Suppressor macrophage treated with lipopolysaccharide for 1 hour (primary cell): ENCODE measurements around the gene CH25H.
A peak's percentile ranks its signal among the peaks of the same experiment; 100 is the strongest.
"Not testable (repeated sequence)": the region's sequence is repeated elsewhere in the genome, so short reads cannot be mapped to it uniquely, and the experiment has no call there.

Experiments
- DNase-seq, 3 donors: peaks; one replicate each; pipeline ENCODE4 v3.0.0-alpha.2; 2020 to 2022

CH25H gene

DNA sequence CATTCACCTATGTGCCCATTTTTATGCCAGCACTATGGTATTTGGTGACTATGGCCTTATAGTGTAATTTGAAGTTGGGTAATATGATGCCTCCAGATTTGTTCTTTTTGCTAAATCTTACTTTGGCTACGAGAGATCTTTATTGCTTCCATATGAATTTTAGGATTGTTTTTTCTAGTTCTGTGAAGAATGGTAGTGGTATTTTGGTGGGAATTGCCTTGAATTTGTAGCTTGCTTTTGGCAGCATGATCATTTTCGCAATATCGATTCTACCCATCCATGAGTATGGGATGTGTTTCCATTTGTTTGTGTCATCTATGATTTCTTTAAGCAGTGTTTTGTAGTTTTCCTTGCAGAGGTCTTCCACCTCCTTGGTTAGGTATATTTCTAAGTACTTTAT is 15.8 kb downstream of the CH25H start:
- DNase-seq: not testable (repeated sequence)

DNA sequence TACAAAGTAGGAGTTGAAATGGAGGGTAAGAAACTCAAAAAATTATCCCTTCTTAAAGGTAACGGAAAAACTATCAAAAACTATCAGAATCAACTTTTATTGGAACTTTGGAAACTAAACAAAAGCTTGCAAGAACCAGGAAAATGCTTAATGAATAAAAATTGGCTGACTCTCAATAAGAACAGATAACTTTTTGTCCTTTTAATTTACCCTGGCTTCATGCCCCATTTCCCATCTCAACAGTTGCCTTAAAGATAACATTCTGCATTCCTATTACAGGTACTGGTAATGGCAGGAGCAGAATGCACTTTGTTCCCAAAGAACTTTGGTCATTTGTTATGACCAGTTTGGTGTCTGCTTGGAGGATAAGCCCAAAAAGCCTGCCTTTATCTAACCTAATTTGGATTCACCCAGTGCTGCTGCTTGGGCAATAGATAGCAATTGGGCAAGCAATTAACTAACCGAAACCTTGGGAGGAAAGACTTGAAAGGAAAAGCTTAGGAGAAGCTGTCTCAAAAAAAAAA is 17.8 kb downstream of the CH25H start:
- DNase-seq: no peak

DNA sequence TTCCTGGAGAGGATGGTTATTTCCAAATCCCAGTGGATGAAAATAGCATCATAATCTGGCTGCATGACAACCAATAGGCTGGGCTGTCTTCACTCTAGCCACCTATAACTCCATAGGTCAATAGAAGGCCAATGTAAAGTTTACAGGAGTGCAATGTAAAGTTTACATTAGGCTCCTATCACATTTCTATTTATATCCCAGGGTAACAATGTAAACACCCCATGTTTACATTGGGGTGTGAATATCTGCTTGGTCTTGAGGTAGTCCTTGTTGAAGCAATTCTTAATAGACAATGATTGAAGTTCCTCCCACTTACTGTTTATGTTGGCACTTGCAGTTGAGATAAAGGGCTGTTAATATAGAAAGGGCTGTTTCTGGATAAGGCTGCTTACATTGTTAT is 21.5 kb downstream of the CH25H start:
- no peak for DNase-seq

DNA sequence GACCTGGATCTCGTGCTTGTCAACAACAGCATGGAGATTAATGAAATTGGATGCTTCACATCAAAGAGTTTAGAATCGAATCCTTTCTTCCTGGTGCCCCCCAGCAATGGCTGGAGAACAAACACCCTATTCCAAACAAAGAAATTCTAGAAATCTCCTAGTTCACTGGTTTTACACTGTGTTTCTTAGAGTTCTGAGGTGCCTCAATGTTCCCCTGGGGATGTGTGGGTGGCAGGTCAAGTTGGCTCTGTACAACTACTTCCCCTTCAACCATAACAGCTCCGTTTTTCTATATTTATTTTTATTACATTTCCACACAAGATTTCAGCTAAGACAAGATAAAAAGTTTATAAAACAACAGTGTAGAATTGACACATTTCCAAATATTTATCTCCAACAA is 22.5 kb downstream of the CH25H start:
- DNase-seq: peak in 1 of 3 donors; percentile 13

DNA sequence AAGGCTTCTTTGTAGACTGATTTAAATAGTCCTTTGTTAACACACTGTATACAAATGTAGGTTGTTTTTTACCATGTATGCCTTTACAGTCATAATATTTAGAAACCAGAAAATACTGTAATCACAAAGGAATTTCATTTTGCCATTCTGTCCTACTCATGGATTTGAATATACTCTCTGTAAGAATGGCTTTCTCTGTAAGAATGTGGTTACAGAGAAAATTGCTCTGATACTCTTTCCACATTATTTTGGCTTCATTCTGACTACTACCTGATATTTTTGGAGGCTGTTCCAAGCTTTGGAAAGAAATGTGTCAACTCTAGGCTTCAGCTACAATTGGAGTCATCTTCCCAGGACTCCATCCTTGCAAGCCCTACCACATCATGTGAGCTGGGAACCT is 23.5 kb downstream of the CH25H start:
- no peak for DNase-seq

DNA sequence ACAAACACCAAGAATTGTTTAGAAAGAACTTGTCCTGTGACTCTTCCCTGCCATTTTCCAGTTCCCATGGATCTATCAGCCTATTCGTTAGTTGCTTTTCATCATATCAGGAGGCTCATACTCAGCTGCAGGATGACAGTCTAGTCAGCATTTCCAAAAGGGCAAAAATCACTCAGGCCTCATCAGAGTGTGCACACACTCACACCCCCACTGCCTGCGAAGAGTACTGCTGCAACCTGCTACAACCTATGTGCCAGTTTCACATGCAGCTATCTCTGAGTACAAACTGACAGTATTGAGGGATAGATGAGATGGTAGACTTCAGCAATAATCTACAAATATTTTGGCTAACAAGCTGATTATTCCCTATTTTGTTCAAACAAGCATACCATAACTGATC is 24.2 kb downstream of the CH25H start:
- DNase-seq: no peak

DNA sequence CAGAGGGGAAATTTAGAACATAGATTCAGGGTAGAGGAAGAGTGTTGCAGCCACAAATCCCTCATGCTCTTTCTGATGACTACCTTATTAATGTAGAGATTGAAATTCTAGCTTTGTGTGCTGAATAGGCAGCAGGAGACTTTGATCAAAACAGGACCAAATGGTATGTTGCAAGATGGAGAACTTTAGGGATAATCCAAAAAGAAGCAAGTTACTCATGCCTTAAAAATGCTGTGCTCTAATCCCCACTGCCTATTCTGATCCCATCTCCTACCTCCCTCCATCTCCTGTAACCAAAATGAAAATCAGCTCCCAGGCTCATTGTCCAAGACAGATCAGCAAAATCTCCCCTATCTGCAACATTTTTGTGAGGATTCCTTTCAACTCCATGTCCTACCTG is 31.3 kb downstream of the CH25H start:
- DNase-seq: no peak

DNA sequence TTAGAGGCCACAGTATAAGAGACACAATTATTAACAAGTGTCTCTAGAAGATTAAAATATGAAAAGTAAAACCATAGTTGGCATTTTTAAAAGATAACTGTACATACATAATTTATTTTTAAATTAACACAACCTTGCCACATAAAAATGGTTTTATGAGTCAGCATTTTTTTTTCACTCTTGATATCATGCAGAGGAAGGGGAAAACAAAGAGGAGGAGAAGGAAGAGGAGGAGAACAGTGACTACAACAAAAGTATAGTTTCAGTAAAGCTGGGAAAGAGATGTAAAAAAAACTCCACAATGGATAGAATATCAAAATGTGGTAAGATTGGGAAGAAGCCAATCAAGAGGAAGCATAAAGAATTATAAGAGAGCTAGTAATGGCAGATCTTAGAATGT is 34.0 kb downstream of the CH25H start:
- no peak for DNase-seq

DNA sequence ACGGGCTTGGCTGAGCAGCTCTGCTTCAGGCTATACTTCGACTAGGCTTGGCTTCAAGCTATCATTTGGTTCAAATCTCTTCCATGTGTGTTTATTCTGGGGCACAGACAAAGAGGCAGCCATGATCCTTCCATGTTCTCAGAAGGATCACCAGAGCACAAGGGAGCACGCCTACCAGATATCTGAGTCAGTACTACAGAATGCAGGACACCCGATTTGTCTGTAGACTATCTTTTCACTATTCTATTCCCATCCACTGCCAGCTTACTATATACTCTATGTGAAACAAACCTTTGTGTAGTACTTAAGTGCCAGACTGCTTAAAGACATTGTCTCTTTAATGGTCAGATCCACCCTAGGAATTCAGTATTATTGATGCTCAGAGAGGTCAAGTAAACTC is 35.1 kb downstream of the CH25H start:
- DNase-seq: no peak

DNA sequence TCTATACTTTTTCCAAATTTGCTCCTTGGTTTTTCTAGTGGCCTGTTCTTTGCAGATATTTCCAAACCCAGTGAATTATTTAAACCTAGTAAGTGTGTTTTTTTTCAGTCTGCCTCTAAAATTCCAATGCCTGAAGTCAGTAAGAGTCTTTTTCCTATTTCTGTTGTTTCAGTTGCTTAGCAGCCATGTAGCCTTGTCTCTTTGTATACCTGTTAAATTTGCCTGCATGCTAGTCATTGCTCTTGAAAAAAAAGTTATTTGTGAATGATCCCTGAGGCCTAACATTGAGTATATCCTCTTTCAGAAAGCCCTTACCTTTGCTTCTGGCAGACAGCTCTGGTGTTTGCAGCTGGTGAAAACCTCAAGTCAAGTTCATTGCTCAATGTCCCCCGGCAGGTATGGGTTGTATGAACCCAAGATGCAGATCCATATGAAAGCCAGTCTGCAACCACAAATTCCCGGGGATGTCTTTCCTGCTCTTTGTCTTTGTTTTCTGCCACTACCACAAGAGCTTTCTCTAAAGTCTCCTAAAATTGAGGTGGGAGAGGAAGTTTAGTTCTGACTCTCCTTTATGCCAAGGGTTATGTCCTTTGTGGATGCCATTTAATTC is 35.7 kb downstream of the CH25H start:
- DNase-seq: no peak

DNA sequence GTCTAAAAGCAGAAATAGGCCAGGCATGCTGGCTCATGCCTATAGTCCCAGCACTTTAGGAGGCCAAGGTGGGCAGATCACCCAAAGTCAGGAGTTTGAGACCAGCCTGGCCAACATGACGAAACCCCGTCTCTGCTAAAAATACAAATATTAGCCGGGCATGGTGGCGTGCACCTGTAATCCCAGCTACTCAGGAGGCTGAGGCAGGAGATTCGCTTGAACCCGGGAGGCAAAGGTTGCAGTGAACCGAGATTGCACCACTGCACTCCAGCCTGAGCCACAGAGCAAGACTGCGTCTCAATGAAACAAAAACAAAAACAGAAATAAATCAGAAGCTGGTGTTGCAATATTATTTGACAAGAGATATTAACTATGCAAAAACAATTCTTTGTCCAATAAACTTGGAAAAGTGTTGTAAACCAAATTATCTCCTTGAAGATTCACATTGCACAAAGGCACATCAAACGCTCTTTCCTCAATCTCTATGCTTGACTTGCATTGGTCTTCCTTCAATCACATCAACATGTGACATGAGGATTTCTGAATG is 38.7 kb downstream of the CH25H start:
- peak in 1 of 3 donors; percentile 18 for DNase-seq

DNA sequence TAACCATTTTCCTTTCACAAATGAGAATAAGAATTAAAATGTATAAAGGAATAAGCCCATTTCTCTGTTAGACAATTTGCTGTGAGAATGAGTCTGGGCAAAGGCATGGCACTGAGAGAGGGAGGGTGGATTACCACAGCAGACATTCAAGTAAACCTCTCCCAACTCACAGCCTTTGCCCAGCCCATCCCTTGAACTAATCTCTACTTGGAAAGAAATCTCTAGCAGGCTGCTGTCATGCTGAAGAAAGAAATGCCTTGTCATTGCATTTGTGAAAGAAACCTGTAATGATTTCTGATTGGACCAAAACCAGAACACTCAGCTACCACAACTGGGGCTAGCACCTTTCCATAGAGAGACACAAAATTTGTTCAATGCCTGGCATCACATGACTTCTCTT is 39.2 kb downstream of the CH25H start:
- DNase-seq: no peak

DNA sequence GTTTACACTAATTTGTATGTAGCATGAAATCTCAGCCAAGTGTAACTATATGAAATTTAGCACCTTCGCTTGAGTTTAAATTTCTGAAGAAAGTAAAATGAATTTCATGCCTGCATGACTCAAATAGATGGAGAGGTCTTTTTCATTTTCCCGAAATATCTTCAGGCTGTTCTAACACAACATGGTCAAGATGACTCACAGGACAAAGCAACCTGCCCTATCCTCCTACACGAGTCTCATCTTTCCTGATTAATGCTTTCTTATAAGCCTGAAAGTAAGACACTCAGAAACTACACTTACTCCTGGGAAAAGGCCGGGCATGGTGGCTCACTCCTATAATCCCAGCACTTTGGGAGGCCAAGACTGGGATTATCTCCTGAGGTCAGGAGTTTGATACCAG is 41.2 kb downstream of the CH25H start:
- no peak for DNase-seq

DNA sequence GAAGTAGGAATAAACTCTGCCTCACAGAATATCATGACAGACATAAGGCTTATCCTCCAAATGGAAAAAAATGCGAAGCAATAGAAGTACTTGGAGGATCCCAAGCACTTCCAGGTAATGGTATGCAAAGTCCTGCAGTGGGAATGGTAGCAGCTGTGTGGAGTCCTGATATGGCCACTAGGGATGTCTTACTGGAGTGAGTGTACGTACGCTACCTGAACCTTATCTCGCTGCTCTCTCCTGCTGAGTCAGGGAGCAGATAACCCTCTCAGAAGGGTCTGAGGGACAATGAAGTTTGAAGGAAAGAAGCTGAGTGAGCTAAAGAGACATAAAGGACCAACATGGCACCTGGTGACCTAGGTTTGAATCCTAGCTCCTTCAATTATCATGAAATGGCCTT is 42.2 kb downstream of the CH25H start:
- DNase-seq: no peak

DNA sequence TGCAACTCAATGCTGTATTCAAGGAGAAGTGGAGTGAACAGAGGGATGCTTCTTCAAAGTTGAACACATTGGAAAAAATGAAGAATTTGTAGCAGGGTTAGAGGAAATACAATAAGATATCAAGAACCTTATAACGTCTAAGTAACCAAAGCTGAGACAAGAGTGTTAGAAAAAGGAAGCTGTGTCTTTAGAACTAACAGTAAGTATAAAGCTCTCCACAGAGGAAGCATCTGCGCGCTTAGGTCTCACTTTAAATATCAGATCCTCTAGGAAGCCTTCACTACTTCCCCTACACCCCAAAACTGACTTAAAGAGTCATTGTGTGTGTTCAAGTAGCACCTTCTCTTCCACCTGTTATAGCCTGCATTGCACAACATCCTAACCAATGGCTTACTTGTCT is 43.0 kb downstream of the CH25H start:
- DNase-seq: peak; percentile 29 to 50 (median 46)

DNA sequence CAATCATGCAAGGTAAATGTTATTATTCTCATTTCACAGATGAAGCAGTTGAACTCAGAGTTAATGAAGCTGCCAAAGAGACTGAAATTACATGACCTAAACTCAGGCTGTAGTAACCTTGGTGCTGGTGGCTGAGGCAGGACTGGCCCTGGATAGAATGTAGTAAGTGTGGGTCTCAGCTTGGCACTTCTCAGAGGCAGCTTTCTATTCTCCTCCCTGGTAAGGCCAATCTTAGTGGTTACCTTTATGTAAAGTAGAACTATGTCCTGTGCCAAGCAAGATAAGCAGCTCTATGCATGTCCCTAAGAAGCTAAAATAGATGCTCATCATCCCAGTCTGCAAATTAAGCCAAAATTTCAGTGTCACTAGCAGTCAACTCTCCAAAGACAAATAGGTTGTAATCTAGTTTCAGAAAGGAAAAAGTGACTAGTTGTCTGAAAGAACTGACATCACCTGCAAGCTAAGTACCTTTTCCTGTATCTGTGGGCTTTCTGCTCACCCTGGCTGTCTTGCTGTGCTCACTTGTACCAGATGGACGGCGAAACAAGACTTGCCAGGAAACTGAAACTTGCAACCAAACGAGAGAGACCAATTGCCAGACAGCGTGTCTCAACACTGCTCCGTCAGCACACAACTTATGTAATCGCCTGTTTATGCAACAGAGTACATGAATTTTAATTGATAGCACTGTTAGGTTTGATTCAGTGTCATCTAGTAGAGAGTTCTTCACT is 43.7 kb downstream of the CH25H start:
- DNase-seq: peak; percentile 81 to 90 (median 88)

DNA sequence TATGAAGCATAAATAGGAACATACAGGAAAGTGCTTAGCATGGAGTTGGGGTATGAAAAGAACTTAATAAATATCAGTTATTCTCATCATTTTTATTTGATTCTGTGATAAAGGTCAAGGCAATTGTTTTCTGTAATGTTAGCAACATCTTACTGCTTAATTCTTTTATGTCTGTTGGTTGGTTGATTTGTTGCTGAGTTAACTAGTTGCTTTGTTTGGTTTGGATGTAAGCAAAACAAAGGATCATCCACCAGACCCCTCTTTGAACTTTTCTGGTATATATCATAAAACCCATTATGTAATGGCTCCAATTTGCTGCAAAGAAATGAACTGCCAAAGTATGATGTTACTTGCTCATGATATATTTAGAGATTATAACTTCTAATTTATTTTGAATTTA is 44.5 kb downstream of the CH25H start:
- DNase-seq: no peak

DNA sequence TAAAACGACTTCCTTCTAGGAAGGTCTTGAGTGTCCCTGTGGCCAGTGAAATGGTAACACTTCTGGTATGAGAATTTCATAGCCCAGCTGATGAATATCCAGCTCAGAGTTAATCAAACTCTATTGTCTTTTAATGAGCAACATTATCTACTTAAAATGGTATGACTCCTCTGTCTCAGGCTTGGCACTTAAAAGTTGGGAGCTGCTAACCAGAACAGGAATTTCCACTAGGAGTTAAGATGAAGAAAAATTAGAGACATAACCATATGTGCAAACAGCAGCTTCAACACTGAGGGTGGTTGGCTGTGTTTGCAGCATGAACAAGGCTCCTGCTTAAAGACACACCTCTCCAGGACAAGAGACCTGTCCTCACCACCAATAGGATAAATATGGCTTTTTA is 46.8 kb downstream of the CH25H start:
- no peak for DNase-seq

DNA sequence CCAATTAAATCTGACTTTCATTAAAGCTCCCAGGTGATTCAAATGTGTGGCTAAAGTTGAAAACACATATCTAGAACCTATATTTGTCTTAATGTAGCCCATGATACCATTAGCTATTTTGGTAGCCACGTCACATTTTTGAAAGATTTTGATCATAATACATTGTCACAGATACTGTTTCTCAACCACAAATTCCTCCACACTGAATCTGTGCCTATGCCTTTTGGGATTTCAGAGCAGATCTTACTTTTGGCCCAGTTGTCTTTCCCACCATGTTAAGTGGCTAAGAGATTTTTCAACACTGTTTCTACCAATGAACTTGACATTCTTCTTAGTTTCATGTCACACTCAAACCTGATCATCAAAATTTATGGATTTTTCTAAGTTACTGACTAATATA is 47.4 kb downstream of the CH25H start:
- no peak for DNase-seq

DNA sequence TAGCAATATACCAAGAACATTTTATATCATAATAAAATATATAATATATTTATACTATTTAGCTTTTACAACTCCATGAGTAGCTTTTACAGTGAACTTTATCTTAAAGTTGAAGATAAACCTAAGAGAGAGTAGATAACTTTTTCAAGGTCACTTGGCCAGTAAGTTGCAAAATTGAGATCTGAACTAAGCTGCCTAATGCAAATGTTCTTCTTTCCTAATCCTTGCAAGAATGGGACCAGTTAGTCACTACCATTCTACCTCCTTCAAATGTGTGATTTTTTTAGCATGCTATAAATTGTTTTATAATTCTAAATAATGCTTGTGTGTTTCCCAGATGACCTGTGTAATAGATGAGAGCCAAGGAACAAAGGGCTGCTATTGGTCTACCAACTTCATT is 47.8 kb downstream of the CH25H start:
- no peak for DNase-seq

DNA sequence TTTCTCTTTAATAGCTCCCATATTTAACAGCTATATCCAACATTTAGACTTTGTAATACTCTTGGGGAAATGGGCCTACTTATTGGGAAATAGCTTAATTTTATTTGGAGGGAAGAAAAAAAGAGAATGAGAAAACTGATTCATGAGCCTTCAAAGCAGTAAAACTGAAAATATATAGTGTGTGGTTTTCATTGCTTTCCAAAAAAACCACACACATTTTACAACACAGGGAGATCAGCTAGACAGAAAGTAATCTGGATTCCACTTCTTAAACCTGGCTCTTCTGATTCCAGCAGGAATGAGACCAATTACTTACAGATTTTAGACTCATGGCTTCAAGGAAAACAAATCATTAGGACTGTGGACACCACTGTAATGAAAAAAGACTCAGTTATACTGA is 48.7 kb downstream of the CH25H start:
- DNase-seq: no peak

DNA sequence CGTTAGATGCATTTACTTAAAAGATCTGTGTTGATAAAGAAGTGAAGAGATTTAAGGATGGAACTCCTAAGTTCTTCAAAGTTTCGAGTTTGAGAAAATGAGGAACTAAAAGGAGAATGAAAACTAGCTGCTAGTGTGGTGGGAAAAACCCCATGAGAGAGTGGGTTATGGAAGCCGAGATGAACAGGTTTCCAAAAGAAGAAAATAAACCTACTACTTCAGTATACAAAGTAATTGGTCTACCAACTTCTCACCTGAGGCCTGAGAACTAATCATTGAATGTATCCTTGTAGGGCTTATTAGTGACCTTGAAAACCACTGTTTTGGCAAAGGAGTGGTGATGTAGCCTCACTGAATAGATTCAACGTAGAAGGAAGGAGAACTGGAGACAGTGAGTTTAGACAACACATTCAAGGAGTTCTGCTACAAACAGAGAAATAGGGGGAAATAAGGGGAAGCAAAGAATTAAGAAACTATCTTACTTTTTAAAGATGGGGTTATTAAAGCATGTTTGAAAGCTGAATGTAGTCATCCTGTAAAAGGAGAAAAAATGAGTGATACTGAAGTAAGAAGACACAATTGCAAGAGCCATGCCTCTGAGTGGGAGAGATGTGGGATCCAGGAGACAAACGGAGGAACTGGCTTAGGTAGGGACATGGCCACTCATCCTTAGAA is 50.8 kb downstream of the CH25H start:
- DNase-seq: peak; percentile 73 to 91 (median 85)
